K562 (cell line): ENCODE results near the gene PITX1. TPM values are rescaled to one million over a fixed set of nuclear protein-coding genes. Genes with fewer than 3 reads are reported as not detected.

Experiments
- ATF1 ChIP-seq, 2 experiments: fragments of 450-650 bp in 1 of 2; IDR thresholded peaks; 2 replicates each; pipeline ENCODE4 v1.6.1; 2016; ENCODE audit warnings: missing compliant biosample characterization in 1 of 2, missing genetic modification characterization in 1 of 2
- ATF7 ChIP-seq: fragments of 450-650 bp; IDR thresholded peaks from 2 replicates; pipeline ENCODE4 v1.7.1; 2014; ENCODE audit warnings: mild to moderate bottlenecking, moderate library complexity
- CHCHD3 ChIP-seq: fragments of 250-450 bp; sonication (Bioruptor Pico); IDR thresholded peaks from 2 replicates; pipeline ENCODE4 v2.1.2; 2022; ENCODE audit warnings: mild to moderate bottlenecking
- ELK3 ChIP-seq: fragments of 450-650 bp; formaldehyde crosslinking; IDR thresholded peaks from 2 replicates; pipeline ENCODE4 v1.4.0; 2020; ENCODE audit warnings: mild to moderate bottlenecking
- ERF ChIP-seq: fragments of 450-650 bp; formaldehyde crosslinking; IDR thresholded peaks from 2 replicates; pipeline ENCODE4 v1.4.0; 2020; ENCODE audit warnings: mild to moderate bottlenecking, mixed read lengths
- KDM4B ChIP-seq, 2 experiments: fragments of 450-650 bp in 1 of 2; sonication (generic) in 1 of 2; IDR thresholded peaks; 2 replicates each; pipeline ENCODE4 v1.6.1; 2016 to 2017; ENCODE audit warnings: borderline replicate concordance in 2 of 2, antibody characterized with exemption in 1 of 2, low read depth in 1 of 2, mild to moderate bottlenecking in 1 of 2
- PHF8 ChIP-seq: fragments of 200-600 bp; sonication (generic); IDR thresholded peaks from 2 replicates; pipeline ENCODE4 v1.6.1; 2012; ENCODE audit warnings: mixed run types, mild to moderate bottlenecking, inconsistent platforms, low read length, moderate library complexity, borderline replicate concordance
- RBM15 ChIP-seq: fragments of 200-400 bp; formaldehyde crosslinking; IDR thresholded peaks from 2 replicates; pipeline ENCODE4 v1.6.1; 2018; ENCODE audit warnings: mild to moderate bottlenecking, low read length, moderate library complexity; ENCODE audit not compliant: insufficient read depth
- TCF3 ChIP-seq: sonication (generic); formaldehyde crosslinking; IDR thresholded peaks from 2 replicates; pipeline ENCODE4 v1.4.0; 2020; ENCODE audit warnings: mild to moderate bottlenecking, missing genetic modification reagents
- ZBTB9 ChIP-seq: fragments of 450-650 bp; formaldehyde crosslinking; IDR thresholded peaks from 2 replicates; pipeline ENCODE4 v1.4.0; 2020; ENCODE audit warnings: mild to moderate bottlenecking, moderate library complexity
- ZMIZ1 ChIP-seq, 2 experiments: fragments of 150-350 bp in 1 of 2; IDR thresholded peaks; 2 replicates each; pipeline ENCODE4 v1.6.1; 2012 to 2016; ENCODE audit warnings: low read depth in 2 of 2, low read length in 2 of 2, mild to moderate bottlenecking in 1 of 2, moderate library complexity in 1 of 2
- ZNF217 ChIP-seq: sonication (generic); formaldehyde crosslinking; IDR thresholded peaks from 2 replicates; pipeline ENCODE4 v1.8.0; 2022; ENCODE audit warnings: mild to moderate bottlenecking, missing genetic modification reagents
- ZNF592 ChIP-seq: fragments of 450-650 bp; IDR thresholded peaks from 2 replicates; pipeline ENCODE4 v1.6.1; 2017; ENCODE audit warnings: antibody characterized with exemption, mild to moderate bottlenecking
- ZNF717 ChIP-seq: fragments of 250-450 bp; sonication (Bioruptor Pico); IDR thresholded peaks from 2 replicates; pipeline ENCODE4 v1.5.0; 2021
- ZNF830 ChIP-seq: fragments of 250-450 bp; sonication (Bioruptor Pico); IDR thresholded peaks from 2 replicates; pipeline ENCODE4 v1.5.0; 2021; ENCODE audit warnings: mild to moderate bottlenecking
- polyA plus RNA-seq, 8 experiments: library from polyadenylated mRNA; depleted of rRNA in 4 of 8; stranded (reverse) in 5 of 8; unstranded in 3 of 8; fragments of >200 nt; fragmentation: Nextera tagmentation in 2 of 8; fragmentation: Illumina TruSeq in 1 of 8; extraction: Ambion mirVana in 2 of 8; extraction: Trizol in 1 of 8; gene quantifications; 2 replicates each; pipeline versions ENCODE4 v1.2.1 to v1.2.3, GENCODE V29; 2011 to 2014; ENCODE audit warnings: inconsistent platforms in 1 of 8, missing spikeins in 1 of 8
- total RNA-seq, 7 experiments: library from RNA; depleted of rRNA in 6 of 7; stranded (reverse); fragments of >200 nt in 6 of 7; fragmentation: Illumina TruSeq in 2 of 7; extraction: Trizol in 2 of 7; gene quantifications; 2 replicates each; pipeline versions ENCODE4 v1.2.1 to v1.2.3, GENCODE V29; 2011 to 2021; ENCODE audit warnings: low replicate concordance in 1 of 7

PITX1 gene
- total and polyA plus RNA-seq, 9 of the 15 experiments (the other 6 are each of a cell fraction or from before 2014, with no cell fraction given) = 0.13 to 88.2 (median 24.9) TPM

GRCh38 chr5:135034236-135034962, 371 bp upstream of the PITX1 start (continued):
- TF ChIP-seq ZMIZ1 (IDR thresholded peaks at IDR 0.05; ENCODE audit: low read depth in 2 of 2, low read length in 2 of 2) (no peak), ELK3 (CRISPR knock-in tag) (no peak), ZBTB9 (peak; percentile 46; the same call in 1 of the 2 replicates), KDM4B (IDR thresholded peaks at IDR 0.05; ENCODE audit: borderline replicate concordance in 2 of 2, low read depth in 1 of 2) (peak in 1 of 2 experiments; percentile 37; a peak in 1 of 4 replicates), TCF3 (CRISPR knock-in tag) (0 out of 2 replicates have a peak, but pooled peaks have one; percentile 22), RBM15 (no peak), ZNF217 (CRISPR knock-in tag) (no peak), CHCHD3 (CRISPR knock-in tag) (no peak), ATF7 (peak; percentile 48), ZNF717 (CRISPR knock-in tag) (no peak), ZNF592 (peak; percentile 95), PHF8 (peak; percentile 68; the same call in 1 of the 2 replicates), ATF1 (CRISPR knock-in tag; IDR thresholded peaks at IDR 0.05) (no peak), ATF1 (tag; IDR thresholded peaks at IDR 0.05) (peak; percentile 55), ZNF830 (CRISPR knock-in tag) (no peak), ERF (CRISPR knock-in tag) (0 out of 2 replicates have a peak, but pooled peaks have one; percentile 60)
